Immature natural killer cell (primary cell): Measurements from ENCODE around the gene DNAJC19. TPM values are rescaled to one million over a fixed set of nuclear protein-coding genes. Genes with fewer than 3 reads are reported as not detected.

Experiments used
- polyA plus RNA-seq, 3 donors: library from polyadenylated mRNA; unstranded; fragments of 300-500 nt; fragmentation: Illumina TruSeq; gene quantifications; one replicate each; pipeline ENCODE4 v1.2.3, GENCODE V29; 2021

DNAJC19 gene
- polyA plus RNA-seq, 3 donors from 2014 or later: 68.6 to 82.9 (median 71.9) TPM

Other genes starting within 250 kb of the DNAJC19 start
- 10 to 100 TPM; 38.0 to 46.9 (median 42.0) TPM for gene FXR1, start 77.1 kb downstream of the DNAJC19 start, polyA plus RNA-seq